SIG-M5 treated with dmso at 0.1 percent for 504 hours (cell line): ENCODE data around the gene ATRAID.
A peak's percentile ranks its signal among the peaks of the same experiment; 100 is the strongest.
"Not testable (repeated sequence)": the region's sequence is repeated elsewhere in the genome, so short reads cannot be mapped to it uniquely, and the experiment has no call there.

Experiments used
- DNase-seq: peaks from one replicate; lab custom pipeline; 2025; ENCODE audit not compliant: unreplicated experiment; lab: John Stamatoyannopoulos, UW

Gene ATRAID

GRCh38 chr2:27194538-27195354 is 17.1 kb upstream of the ATRAID start:
- DNase-seq, result no peak

- not testable (repeated sequence) for DNase-seq
Measured at GRCh38 chr2:27195799-27196198, 16.0 kb upstream of the ATRAID start.

- DNase-seq, result not testable (repeated sequence)
Measured at GRCh38 chr2:27198068-27198467, 13.8 kb upstream of the ATRAID start.

GRCh38 chr2:27198627-27199026 is 13.2 kb upstream of the ATRAID start:
- DNase-seq, result no peak

- no peak for DNase-seq
Measured at GRCh38 chr2:27199241-27199640, 12.6 kb upstream of the ATRAID start.

GRCh38 chr2:27201675-27202074 is 10.2 kb upstream of the ATRAID start:
- DNase-seq, result no peak

- peak; percentile 65 for DNase-seq
Measured at GRCh38 chr2:27202854-27203253, 9.0 kb upstream of the ATRAID start.

GRCh38 chr2:27203741-27204140 is 8.1 kb upstream of the ATRAID start:
- DNase-seq, result no peak

GRCh38 chr2:27204566-27204965 is 7.3 kb upstream of the ATRAID start:
- no peak for DNase-seq

- DNase-seq, result no peak
Measured at GRCh38 chr2:27205206-27205605, 6.6 kb upstream of the ATRAID start.

- DNase-seq, result no peak
Measured at GRCh38 chr2:27206346-27206745, 5.5 kb upstream of the ATRAID start.

- DNase-seq, result no peak
Measured at GRCh38 chr2:27208486-27209050, 3.3 kb upstream of the ATRAID start.

- DNase-seq, result peak; percentile 50
Measured at GRCh38 chr2:27209621-27210401, 2.0 kb upstream of the ATRAID start.

GRCh38 chr2:27211241-27211942 is 449 bp upstream of the ATRAID start:
- DNase-seq, result no peak

GRCh38 chr2:27212626-27213471 is 1.0 kb downstream of the ATRAID start:
- peak; percentile 70 for DNase-seq

- no peak for DNase-seq
Measured at GRCh38 chr2:27214941-27215340, 3.1 kb downstream of the ATRAID start.

GRCh38 chr2:27216416-27217137 is 4.7 kb downstream of the ATRAID start:
- no peak for DNase-seq

GRCh38 chr2:27217173-27218121 is 5.6 kb downstream of the ATRAID start, which contains the start of gene CAD:
CAD (plus strand) TSS chr2:27217369; CDS start chr2:27217552, 183 bp downstream.
- peak; percentile 90 for DNase-seq
